GM10248 (cell line): ENCODE results near the gene POU6F2.

ENCODE experiments used
- CTCF ChIA-PET: fragments of 300-600 bp; sonication (Branson Sonifier 250); formaldehyde crosslinking; extraction: SDS; loops from one replicate; lab custom pipeline; 2021; ENCODE audit warnings: antibody characterized with exemption; lab: Yijun Ruan, JAX
- POLR2A ChIA-PET: fragments of 350-650 bp; sonication (Branson Sonifier 250); formaldehyde crosslinking; extraction: SDS; loops from one replicate; lab custom pipeline; 2020; ENCODE audit warnings: antibody characterized with exemption; lab: Yijun Ruan, JAX
- DNase-seq: peaks from one replicate; pipeline ENCODE4 v3.0.0; 2012; ENCODE audit errors: extremely low spot score
- CTCF ChIP-seq: IDR thresholded peaks from 2 replicates; pipeline ENCODE4 v1.5.1; 2012; ENCODE audit warnings: mild to moderate bottlenecking, low read depth; ENCODE audit errors: extremely low read depth, missing control alignments, control extremely low read depth

POU6F2 gene

GRCh38 chr7:39383136-39383535 lies 405.4 kb downstream of the POU6F2 start:
- ChIA-PET POLR2A (no interaction called here), CTCF (interaction anchor here (1.3 kb wide), 2 partner anchors 9 to 19 kb away, joined by 3 read pairs; no protein-coding TSS in a partner anchor)
- DNase-seq: no peak
- TF ChIP-seq CTCF: no peak

- ChIA-PET POLR2A (no interaction called here), CTCF (interaction anchor here (1.2 kb wide), 1 partner anchor 15 kb away, joined by 3 read pairs; no protein-coding TSS in a partner anchor)
- no peak for TF ChIP-seq CTCF
- no peak for DNase-seq
These were observed 406.7 kb downstream of the POU6F2 start for GRCh38 chr7:39384386-39384785.

- DNase-seq: no peak
- POLR2A ChIA-PET: no interaction called here
- CTCF ChIA-PET: no interaction called here
- no peak for TF ChIP-seq CTCF
These were observed 409.0 kb downstream of the POU6F2 start for GRCh38 chr7:39386718-39387117.

- no peak for DNase-seq
- ChIA-PET CTCF (interaction anchor here (1.0 to 1.6 kb wide), 2 partner anchors 9 to 64 kb away, joined by 3 to 4 read pairs; no protein-coding TSS in a partner anchor), POLR2A (no interaction called here)
- TF ChIP-seq CTCF: no peak
These were observed 414.4 kb downstream of the POU6F2 start for GRCh38 chr7:39392151-39392550.

GRCh38 chr7:39394105-39394680 lies 416.5 kb downstream of the POU6F2 start:
- no peak for TF ChIP-seq CTCF
- DNase-seq: no peak
- ChIA-PET CTCF (interaction anchor here (1.1 to 1.3 kb wide), 3 partner anchors 8 to 20 kb away, joined by 3 to 4 read pairs (median 4); no protein-coding TSS in a partner anchor), POLR2A (no interaction called here)

GRCh38 chr7:39399458-39399857 lies 421.7 kb downstream of the POU6F2 start:
- POLR2A ChIA-PET: no interaction called here
- no peak for TF ChIP-seq CTCF
- CTCF ChIA-PET: interaction anchor here (1.4 kb wide), 1 partner anchor 14 kb away, joined by 3 read pairs; no protein-coding TSS in a partner anchor
- DNase-seq: no peak

GRCh38 chr7:39399986-39400385 lies 422.3 kb downstream of the POU6F2 start:
- TF ChIP-seq CTCF: no peak
- no peak for DNase-seq
- ChIA-PET POLR2A (no interaction called here), CTCF (interaction anchor here (1.4 kb wide), 1 partner anchor 15 kb away, joined by 3 read pairs; no protein-coding TSS in a partner anchor)
